ENCODE data around the gene DNER.

DNER gene

GRCh38 chr2:229686122-229686919 lies 28.0 kb downstream of the DNER start:
- no peak for TF ChIP-seq CTCF (IDR thresholded peaks at IDR 0.05; ENCODE audit: low read depth, low read length, missing control alignments)

GRCh38 chr2:229684942-229685562 lies 29.3 kb downstream of the DNER start:
- no peak for DNase-seq (ENCODE audit: low read depth)
- H3K4me3 ChIP-seq (ENCODE audit: low read depth, low read length): no peak overlapping the region
- in situ Hi-C loops (cut with HindIII; ENCODE audit: low sequenced_read_pairs): no loop called here
- TF ChIP-seq CTCF (IDR thresholded peaks at IDR 0.05; ENCODE audit: low read depth, low read length, missing control alignments): no peak

More at GRCh38 chr2:229686122-229686919, 28.0 kb downstream of the DNER start:
- H3K4me3 ChIP-seq (ENCODE audit: low read depth, low read length): no peak overlapping the region
- in situ Hi-C loops (cut with HindIII; ENCODE audit: low sequenced_read_pairs): no loop called here
- DNase-seq (ENCODE audit: low read depth): no peak

GRCh38 chr2:229679393-229680125 lies 34.8 kb downstream of the DNER start:
- no peak for TF ChIP-seq CTCF (IDR thresholded peaks at IDR 0.05; ENCODE audit: low read depth, low read length, missing control alignments)
- no peak for DNase-seq (ENCODE audit: low read depth)
- in situ Hi-C loops (cut with HindIII; ENCODE audit: low sequenced_read_pairs): no loop called here
- H3K4me3 ChIP-seq (ENCODE audit: low read depth, low read length): no peak overlapping the region

- H3K4me3 ChIP-seq (ENCODE audit: low read depth, low read length): no peak overlapping the region
- no peak for DNase-seq (ENCODE audit: low read depth)
- no peak for TF ChIP-seq CTCF (IDR thresholded peaks at IDR 0.05; ENCODE audit: low read depth, low read length, missing control alignments)
- in situ Hi-C loops (cut with HindIII; ENCODE audit: low sequenced_read_pairs): no loop called here
Measured at GRCh38 chr2:229675569-229675968, 38.8 kb downstream of the DNER start.

GRCh38 chr2:229674830-229675530 lies 39.4 kb downstream of the DNER start:
- no peak for TF ChIP-seq CTCF (IDR thresholded peaks at IDR 0.05; ENCODE audit: low read depth, low read length, missing control alignments)
- H3K4me3 ChIP-seq (ENCODE audit: low read depth, low read length): no peak overlapping the region
- in situ Hi-C loops (cut with HindIII; ENCODE audit: low sequenced_read_pairs): no loop called here
- no peak for DNase-seq (ENCODE audit: low read depth)

GRCh38 chr2:229673676-229674075 lies 40.7 kb downstream of the DNER start:
- TF ChIP-seq CTCF (IDR thresholded peaks at IDR 0.05; ENCODE audit: low read depth, low read length, missing control alignments): no peak
- no peak for DNase-seq (ENCODE audit: low read depth)
- no peak overlapping the region for H3K4me3 ChIP-seq (ENCODE audit: low read depth, low read length)
- in situ Hi-C loops (cut with HindIII; ENCODE audit: low sequenced_read_pairs): no loop called here

Measured in astrocyte of the cerebellum (primary cell).